Endothelial cell (in vitro differentiated cells): ENCODE results near the gene FRMPD4. TPM values are rescaled to one million over a fixed set of nuclear protein-coding genes. Genes with fewer than 3 reads are reported as not detected.

ENCODE experiments used
- DNase-seq: peaks from one replicate; pipeline ENCODE4 v3.0.0; 2021; ENCODE audit warnings: low spot score
- H3K27ac Mint-ChIP-seq: one replicate; pipeline ENCODE4 v1.8.0; 2021; ENCODE audit warnings: mixed read lengths, inconsistent platforms; ENCODE audit not compliant: unreplicated experiment
- H3K27me3 Mint-ChIP-seq: one replicate; pipeline ENCODE4 v1.8.0; 2021; ENCODE audit warnings: mild to moderate bottlenecking, moderate library complexity, mixed read lengths, inconsistent platforms; ENCODE audit not compliant: unreplicated experiment
- H3K36me3 Mint-ChIP-seq: one replicate; pipeline ENCODE4 v1.8.0; 2021; ENCODE audit warnings: mild to moderate bottlenecking, low read depth, mixed read lengths, inconsistent platforms; ENCODE audit not compliant: unreplicated experiment
- H3K4me1 Mint-ChIP-seq: one replicate; pipeline ENCODE4 v1.8.0; 2021; ENCODE audit warnings: mild to moderate bottlenecking, mixed read lengths, inconsistent platforms; ENCODE audit not compliant: unreplicated experiment
- H3K4me3 Mint-ChIP-seq: one replicate; pipeline ENCODE4 v1.8.0; 2021; ENCODE audit warnings: mild to moderate bottlenecking, mixed read lengths, inconsistent platforms; ENCODE audit not compliant: unreplicated experiment
- H3K9me3 Mint-ChIP-seq: one replicate; pipeline ENCODE4 v1.8.0; 2021; ENCODE audit warnings: mixed read lengths, inconsistent platforms; ENCODE audit not compliant: unreplicated experiment
- CTCF ChIP-seq: fragments of 200-600 bp; sonication (generic); IDR thresholded peaks from one replicate; pipeline ENCODE4 v1.5.0; 2021; ENCODE audit warnings: antibody characterized with exemption; ENCODE audit not compliant: unreplicated experiment
- total RNA-seq: library from RNA; stranded (reverse); fragmentation: NEBNext Ultra II Directional; extraction: Animal tissue kit (Norgen Biotek cat#: 25700); gene quantifications from one replicate; pipeline ENCODE4 v1.2.1, GENCODE V29; 2021; ENCODE audit not compliant: unreplicated experiment

FRMPD4 gene
- total RNA-seq, 1 donor from 2014 or later = 0.03 TPM

DNA sequence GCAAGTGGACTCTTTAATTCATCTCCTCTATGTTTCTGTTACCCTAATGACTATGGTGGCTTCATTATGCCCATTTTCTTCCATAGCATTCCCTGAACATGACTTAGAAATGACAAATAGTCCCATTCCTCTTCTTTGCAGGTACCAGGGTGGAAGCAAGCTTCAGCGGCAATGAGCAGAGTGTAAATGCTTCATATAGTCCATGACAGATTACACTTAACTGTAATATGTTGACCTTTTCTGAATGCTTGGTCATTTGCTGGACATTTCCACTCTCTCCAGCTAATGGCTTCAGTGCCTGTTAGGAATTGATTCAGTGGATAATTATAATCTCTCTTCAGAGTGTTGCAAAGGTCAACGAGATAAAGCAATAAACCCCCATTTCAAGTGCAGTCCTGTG is 523.2 kb downstream of the FRMPD4 start:
- Mint-ChIP-seq H3K27me3 (no peaks in the 10 kb centered on the region), H3K4me3 (no peak overlapping the region), H3K4me1 (peaks cover 4% of the 10 kb centered on the region)

GRCh38 chrX:12672367-12673106 is 534.3 kb downstream of the FRMPD4 start:
- Mint-ChIP-seq H3K36me3 (no peaks in the 10 kb centered on the region), H3K27me3 (no peaks in the 10 kb centered on the region), H3K27ac (no peak overlapping the region), H3K9me3 (no peaks in the 10 kb centered on the region), H3K4me1 (no peaks in the 10 kb centered on the region), H3K4me3 (no peak overlapping the region)
- DNase-seq = no peak
- TF ChIP-seq CTCF = no peak

More for the DNA sequence above, 523.2 kb downstream of the FRMPD4 start:
- no peak for DNase-seq
- no peak for TF ChIP-seq CTCF
- no peak overlapping the region for H3K27ac Mint-ChIP-seq
- H3K9me3 Mint-ChIP-seq = no peaks in the 10 kb centered on the region
- H3K36me3 Mint-ChIP-seq = no peaks in the 10 kb centered on the region

DNA sequence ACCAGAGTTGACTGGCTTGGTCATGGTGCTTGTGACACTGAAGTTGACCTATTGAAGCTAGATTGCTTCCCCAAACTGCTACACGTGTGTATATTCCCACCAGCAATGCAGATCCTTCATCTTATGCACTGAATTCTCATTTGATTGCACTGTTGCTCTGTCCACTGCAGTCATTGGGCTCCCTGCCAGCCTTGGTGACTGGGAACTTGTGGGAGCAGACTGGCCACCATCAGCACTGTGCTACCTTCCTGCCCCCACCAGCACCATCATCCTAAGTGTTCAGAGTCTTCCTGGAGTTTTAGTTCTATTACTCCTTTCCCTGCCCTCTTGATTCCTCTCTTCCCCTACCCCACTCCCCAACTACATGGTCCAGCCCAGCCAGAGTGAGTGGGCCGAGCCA is 535.2 kb downstream of the FRMPD4 start:
- no peaks in the 10 kb centered on the region for H3K9me3 Mint-ChIP-seq
- no peaks in the 10 kb centered on the region for H3K36me3 Mint-ChIP-seq
- no peak overlapping the region for H3K4me3 Mint-ChIP-seq
- no peak for DNase-seq
- H3K27me3 Mint-ChIP-seq = no peaks in the 10 kb centered on the region
- H3K27ac Mint-ChIP-seq = no peak overlapping the region
- no peak for TF ChIP-seq CTCF
- H3K4me1 Mint-ChIP-seq = no peaks in the 10 kb centered on the region

DNA sequence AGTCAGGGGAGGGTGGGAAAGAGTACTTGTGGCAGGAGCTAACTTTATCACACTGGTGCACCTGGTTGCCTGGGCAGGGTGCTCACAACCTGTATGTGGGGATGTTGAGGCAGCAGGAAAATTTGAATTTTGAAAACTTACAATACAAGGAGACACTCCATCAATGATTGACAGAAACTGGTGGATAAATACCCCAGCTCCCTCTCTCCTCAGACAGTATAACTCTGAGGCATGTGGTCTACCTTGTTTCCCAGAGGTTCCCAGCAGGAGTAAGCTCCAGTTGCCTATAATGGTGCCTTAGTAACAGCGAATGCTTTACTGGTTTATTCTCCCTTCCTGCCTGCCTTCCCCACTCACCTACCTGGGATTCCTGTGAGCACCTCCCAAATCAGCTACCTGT is 541.2 kb downstream of the FRMPD4 start:
- H3K27ac Mint-ChIP-seq = no peak overlapping the region
- no peaks in the 10 kb centered on the region for H3K9me3 Mint-ChIP-seq
- no peak for TF ChIP-seq CTCF
- no peaks in the 10 kb centered on the region for H3K27me3 Mint-ChIP-seq
- no peaks in the 10 kb centered on the region for H3K36me3 Mint-ChIP-seq
- H3K4me3 Mint-ChIP-seq = no peak overlapping the region
- no peaks in the 10 kb centered on the region for H3K4me1 Mint-ChIP-seq
- no peak for DNase-seq

GRCh38 chrX:12681047-12681446 is 542.8 kb downstream of the FRMPD4 start:
- DNase-seq = no peak
- no peaks in the 10 kb centered on the region for H3K36me3 Mint-ChIP-seq
- TF ChIP-seq CTCF = no peak
- no peaks in the 10 kb centered on the region for H3K9me3 Mint-ChIP-seq
- peaks cover 4% of the 10 kb centered on the region for H3K4me1 Mint-ChIP-seq
- H3K27ac Mint-ChIP-seq = no peak overlapping the region
- H3K27me3 Mint-ChIP-seq = no peaks in the 10 kb centered on the region
- H3K4me3 Mint-ChIP-seq = no peak overlapping the region
